Dendritic cell treated with granulocyte-macrophage colony-stimulating factor and Interleukin-4, amounts not matched to agents 40 ng/mL and 50 ng/mL, for 4 days (primary cell): Measurements from ENCODE around the gene TRAPPC3L.
A peak's percentile ranks its signal among the peaks of the same experiment; 100 is the strongest.
"Not testable (repeated sequence)": the region's sequence is repeated elsewhere in the genome, so short reads cannot be mapped to it uniquely, and the experiment has no call there.

ENCODE experiments used
- H3K27ac Mint-ChIP-seq: one replicate; pipeline ENCODE4 v1.8.0; 2022; ENCODE audit warnings: mild to moderate bottlenecking, mixed read lengths
- H3K27me3 Mint-ChIP-seq: one replicate; pipeline ENCODE4 v1.8.0; 2022; ENCODE audit warnings: mild to moderate bottlenecking, mixed read lengths
- H3K36me3 Mint-ChIP-seq: one replicate; pipeline ENCODE4 v1.8.0; 2022; ENCODE audit warnings: low read depth, mixed read lengths
- H3K4me1 Mint-ChIP-seq: one replicate; pipeline ENCODE4 v1.8.0; 2022; ENCODE audit warnings: low read depth, mixed read lengths
- H3K4me3 Mint-ChIP-seq: one replicate; pipeline ENCODE4 v1.8.0; 2022; ENCODE audit warnings: mild to moderate bottlenecking, moderate library complexity, mixed read lengths
- H3K9me3 Mint-ChIP-seq: one replicate; pipeline ENCODE4 v1.8.0; 2022; ENCODE audit warnings: mixed read lengths
- intact Hi-C: fragments of 100-400 bp; cut with micrococcal nuclease; formaldehyde crosslinking; loops from one replicate; pipeline ENCODE4 v1.15.0; 2022

The TRAPPC3L gene

DNA sequence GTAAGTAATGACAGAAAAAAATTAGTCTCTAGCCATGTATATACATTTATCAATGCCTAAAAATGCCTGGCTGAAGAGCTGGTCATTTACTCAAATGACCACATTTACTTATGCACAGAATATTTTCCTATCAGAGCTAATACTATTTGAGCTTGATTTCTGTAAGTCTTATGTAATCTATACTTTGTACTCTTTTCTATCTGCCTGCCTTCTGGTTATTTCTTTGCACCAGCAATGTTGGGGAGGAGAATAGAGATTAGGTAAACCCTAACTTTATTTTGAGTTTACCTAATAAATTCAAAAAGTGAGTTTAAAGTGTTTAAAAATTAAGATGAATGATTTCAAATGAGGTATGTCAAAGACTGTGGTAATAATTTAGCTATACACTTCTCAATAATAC is 30.3 kb downstream of the TRAPPC3L start:
- Mint-ChIP-seq H3K4me1 (peaks cover 6% of the 10 kb centered on the region), H3K9me3 (no peaks in the 10 kb centered on the region), H3K36me3 (no peaks in the 10 kb centered on the region), H3K27ac (no peak overlapping the region), H3K4me3 (no peak overlapping the region), H3K27me3 (peaks cover 4% of the 10 kb centered on the region)
- intact Hi-C loops = no loop called here

DNA sequence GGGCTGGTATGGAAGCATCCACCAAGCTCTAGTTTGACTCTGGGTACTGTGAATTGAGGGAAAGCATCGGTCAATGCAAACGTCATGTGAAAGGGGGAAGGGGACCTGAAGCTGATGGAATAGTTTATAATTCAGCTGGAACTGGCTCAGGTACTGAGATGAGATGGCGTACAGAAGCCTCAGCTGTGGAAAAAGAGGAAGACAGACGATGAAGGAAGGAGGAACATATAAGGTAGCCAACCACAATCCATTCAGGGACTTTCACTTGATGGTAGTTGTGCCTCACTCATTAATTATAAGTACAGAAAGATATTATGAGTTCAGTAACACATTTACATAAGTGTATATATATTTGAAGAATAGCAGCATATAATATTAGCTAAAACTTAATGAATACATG is 31.4 kb downstream of the TRAPPC3L start:
- Mint-ChIP-seq H3K4me3 (no peak overlapping the region), H3K9me3 (peaks cover 6% of the 10 kb centered on the region), H3K36me3 (no peaks in the 10 kb centered on the region), H3K27ac (no peak overlapping the region), H3K27me3 (peaks cover 4% of the 10 kb centered on the region), H3K4me1 (peaks cover 6% of the 10 kb centered on the region)
- intact Hi-C loops = no loop called here

DNA sequence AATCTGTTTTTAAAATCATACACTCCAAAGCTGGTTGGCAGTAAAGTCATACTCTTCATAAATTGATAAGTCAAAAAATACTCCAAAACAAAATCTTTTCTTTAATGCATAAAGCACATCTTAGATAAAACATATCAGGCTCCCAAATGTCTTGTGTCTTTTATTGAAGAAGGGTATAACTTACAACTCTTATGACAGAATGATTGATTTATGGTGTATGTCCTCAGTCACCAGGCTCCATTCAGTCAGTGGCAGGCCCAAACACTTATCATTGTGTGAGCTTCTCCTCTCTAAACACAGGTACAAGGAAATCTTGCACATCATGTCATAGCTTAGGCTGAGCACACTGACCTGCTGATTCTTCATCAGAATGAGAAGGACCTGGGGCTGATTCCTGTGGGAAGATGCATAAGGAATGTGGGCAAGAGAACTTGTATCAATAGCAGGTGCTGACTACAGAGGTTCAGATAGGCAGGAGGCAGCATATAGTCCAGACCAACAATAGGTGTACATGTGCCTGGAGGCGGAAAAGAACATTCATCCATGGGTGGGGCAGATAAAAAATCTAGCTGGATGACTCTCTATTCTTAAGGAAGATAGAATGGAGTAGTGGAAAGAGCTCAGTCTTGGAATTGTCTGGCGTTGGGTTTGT is 32.1 kb downstream of the TRAPPC3L start:
- Mint-ChIP-seq H3K27me3 (peaks cover 4% of the 10 kb centered on the region), H3K4me3 (no peak overlapping the region), H3K27ac (no peak overlapping the region), H3K36me3 (no peaks in the 10 kb centered on the region), H3K9me3 (peaks cover 14% of the 10 kb centered on the region), H3K4me1 (peaks cover 6% of the 10 kb centered on the region)
- intact Hi-C loops = no loop called here

DNA sequence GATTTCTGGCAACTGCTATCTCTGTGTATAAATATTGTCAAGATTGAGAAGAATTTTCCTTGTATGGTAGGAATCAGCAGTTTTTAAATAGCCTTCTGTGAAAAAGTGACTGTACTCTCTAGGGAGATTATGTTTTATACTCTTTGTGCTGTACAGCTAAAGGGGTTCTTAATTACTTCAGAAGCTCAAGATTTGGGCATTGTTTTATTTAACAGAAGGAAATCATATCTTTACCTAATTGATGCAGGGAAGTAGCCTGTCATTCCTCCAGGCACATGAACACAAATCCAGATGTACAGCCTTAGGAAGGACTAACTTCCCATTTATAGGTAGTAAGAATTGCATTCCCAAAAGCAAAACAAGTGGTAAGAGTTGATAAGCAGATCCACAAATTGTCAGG is 32.8 kb downstream of the TRAPPC3L start:
- H3K4me3 Mint-ChIP-seq = no peak overlapping the region
- intact Hi-C loops = no loop called here
- H3K4me1 Mint-ChIP-seq = peaks cover 6% of the 10 kb centered on the region
- peaks cover 3% of the 10 kb centered on the region for H3K27me3 Mint-ChIP-seq
- H3K9me3 Mint-ChIP-seq = peaks cover 15% of the 10 kb centered on the region
- no peak overlapping the region for H3K27ac Mint-ChIP-seq
- no peaks in the 10 kb centered on the region for H3K36me3 Mint-ChIP-seq

DNA sequence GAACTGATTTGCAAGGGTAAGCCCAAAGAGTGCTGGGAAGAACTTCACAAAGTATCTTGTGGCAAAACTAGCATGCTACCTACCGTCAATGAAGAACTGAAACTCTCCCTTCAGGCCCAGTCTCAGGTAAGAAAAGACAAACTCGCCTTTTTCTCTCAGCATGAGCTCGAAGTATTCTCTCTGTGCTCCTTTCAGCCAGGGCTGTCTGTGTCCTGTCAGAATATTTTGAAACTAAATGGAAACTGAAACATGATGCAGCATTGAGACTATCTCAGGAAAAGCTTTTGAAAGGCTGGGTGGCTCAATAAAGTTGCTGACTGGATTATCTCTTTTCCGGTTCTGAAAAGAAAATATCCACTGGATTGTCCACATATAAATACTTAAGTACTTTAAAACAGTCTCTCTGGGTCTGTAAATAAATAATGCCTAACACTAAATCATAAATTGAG is 33.3 kb downstream of the TRAPPC3L start:
- no peak overlapping the region for H3K4me3 Mint-ChIP-seq
- intact Hi-C loops = no loop called here
- no peaks in the 10 kb centered on the region for H3K36me3 Mint-ChIP-seq
- H3K9me3 Mint-ChIP-seq = peaks cover 15% of the 10 kb centered on the region
- H3K27ac Mint-ChIP-seq = no peak overlapping the region
- peaks cover 3% of the 10 kb centered on the region for H3K27me3 Mint-ChIP-seq
- peaks cover 6% of the 10 kb centered on the region for H3K4me1 Mint-ChIP-seq

DNA sequence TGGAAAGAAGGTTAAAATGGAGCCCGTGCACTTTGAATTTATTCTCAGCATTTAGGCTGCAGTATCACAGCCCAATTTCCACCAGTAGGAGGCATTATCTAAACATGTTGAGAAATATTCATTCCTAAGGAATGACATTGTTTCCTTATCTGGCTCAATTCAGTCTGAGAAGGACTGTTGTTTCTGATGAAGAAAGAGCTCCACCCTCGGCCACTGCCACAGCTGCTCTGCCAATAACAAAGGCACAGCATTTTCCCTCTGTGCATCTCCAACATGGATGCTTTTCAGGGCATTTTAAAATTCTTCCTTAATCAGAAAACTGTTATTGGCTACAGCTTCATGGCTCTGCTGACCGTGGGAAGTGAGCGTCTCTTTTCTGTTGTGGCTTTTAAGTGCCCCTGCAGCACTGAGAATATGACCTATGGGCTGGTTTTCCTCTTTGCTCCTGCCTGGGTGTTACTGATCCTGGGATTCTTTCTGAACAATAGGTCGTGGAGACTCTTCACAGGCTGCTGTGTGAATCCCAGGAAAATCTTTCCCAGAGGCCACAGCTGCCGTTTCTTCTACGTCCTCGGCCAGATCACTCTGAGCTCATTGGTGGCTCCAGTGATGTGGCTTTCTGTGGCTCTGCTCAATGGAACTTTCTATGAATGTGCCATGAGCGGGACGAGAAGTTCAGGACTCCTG is 33.9 kb downstream of the TRAPPC3L start, which contains the start of gene CALHM5:
TSS of gene CALHM5 (plus strand) at position 216 of the 687 bp plus-strand sequence. CDS start at position 274, 58 bp downstream.
- no peaks in the 10 kb centered on the region for H3K36me3 Mint-ChIP-seq
- peaks cover 3% of the 10 kb centered on the region for H3K27me3 Mint-ChIP-seq
- H3K9me3 Mint-ChIP-seq = peaks cover 15% of the 10 kb centered on the region
- H3K4me1 Mint-ChIP-seq = peaks cover 6% of the 10 kb centered on the region
- no peak within 1 kb of the TSS for H3K27ac Mint-ChIP-seq
- H3K4me3 Mint-ChIP-seq = no peak within 1 kb of the TSS
- intact Hi-C loops = no loop called here

DNA sequence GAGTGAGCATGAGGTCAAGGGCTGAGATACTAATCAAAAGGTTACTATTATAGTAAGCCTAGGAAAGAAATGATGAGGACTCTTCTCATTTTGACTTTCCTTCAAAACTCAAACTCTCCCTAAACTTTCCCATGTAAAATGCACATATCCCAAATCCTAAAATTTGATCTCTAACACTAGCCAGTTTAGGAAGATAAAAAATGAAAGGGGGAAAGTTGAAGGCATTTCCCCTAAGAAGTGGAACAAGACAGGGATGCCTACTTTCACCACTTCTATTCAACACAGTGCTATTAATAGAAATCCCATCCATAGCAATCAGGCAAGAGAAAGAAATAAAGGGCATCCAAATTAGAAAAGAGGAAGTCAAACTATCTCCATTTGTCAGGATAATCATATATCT is 37.0 kb downstream of the TRAPPC3L start:
- H3K4me1 Mint-ChIP-seq = peaks cover 6% of the 10 kb centered on the region
- H3K36me3 Mint-ChIP-seq = no peaks in the 10 kb centered on the region
- H3K27ac Mint-ChIP-seq = no peak overlapping the region
- H3K4me3 Mint-ChIP-seq = no peak overlapping the region
- H3K27me3 Mint-ChIP-seq = peaks cover 6% of the 10 kb centered on the region
- H3K9me3 Mint-ChIP-seq = peaks cover 15% of the 10 kb centered on the region
- intact Hi-C loops = no loop called here

DNA sequence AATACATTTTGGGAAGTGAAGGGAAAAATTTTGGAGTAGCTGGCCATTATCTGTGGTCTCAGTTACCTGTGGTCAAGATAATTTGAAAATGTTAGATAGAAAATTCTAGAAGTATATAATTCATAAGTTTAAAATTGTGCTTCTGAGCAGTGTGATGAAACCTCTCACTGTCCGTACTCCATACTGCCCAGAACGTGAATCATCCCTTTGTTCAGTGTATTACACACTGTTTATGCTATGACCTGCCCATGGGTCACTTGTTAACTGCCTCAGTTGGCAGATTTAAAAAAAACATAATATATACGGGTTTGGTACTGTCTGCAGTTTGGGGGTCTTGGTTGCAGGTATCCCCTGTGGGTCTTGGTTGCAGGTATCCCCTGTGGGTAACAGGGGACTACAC is 38.2 kb downstream of the TRAPPC3L start:
- Mint-ChIP-seq H3K9me3 (peaks cover 20% of the 10 kb centered on the region), H3K27ac (no peak overlapping the region), H3K4me3 (no peak overlapping the region), H3K36me3 (peaks cover 4% of the 10 kb centered on the region), H3K4me1 (peaks cover 6% of the 10 kb centered on the region), H3K27me3 (peaks cover 3% of the 10 kb centered on the region)
- intact Hi-C loops = no loop called here

DNA sequence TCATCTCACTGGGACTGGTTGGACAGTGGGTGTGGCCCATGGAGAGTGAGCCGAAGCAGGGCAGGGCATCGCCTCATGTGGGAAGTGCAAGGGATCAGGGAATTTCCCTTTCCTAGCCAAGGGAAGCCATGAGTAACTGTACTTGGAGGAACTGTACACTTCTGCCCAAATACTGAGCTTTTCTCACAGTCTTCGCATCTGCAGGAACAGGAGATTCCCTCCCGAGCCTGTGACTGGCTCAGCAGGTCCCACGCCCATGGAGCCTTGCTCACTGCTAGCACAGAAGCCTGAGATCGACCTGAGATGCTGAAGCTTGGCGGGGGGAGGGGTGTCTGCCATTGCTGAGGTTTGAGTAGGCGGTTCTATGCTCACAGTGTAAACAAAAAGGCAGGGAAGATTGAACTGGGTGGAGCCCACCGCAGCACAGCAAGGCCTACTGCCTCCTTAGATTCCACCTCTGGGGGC is 44.5 kb downstream of the TRAPPC3L start:
- intact Hi-C loops = no loop called here
- Mint-ChIP-seq H3K36me3 (peaks cover 8% of the 10 kb centered on the region), H3K4me1 (peaks cover 22% of the 10 kb centered on the region), H3K27ac (peak overlapping the region; percentile 63), H3K9me3 (peaks cover 12% of the 10 kb centered on the region), H3K27me3 (peaks cover 3% of the 10 kb centered on the region), H3K4me3 (peak overlapping the region; percentile 44)

DNA sequence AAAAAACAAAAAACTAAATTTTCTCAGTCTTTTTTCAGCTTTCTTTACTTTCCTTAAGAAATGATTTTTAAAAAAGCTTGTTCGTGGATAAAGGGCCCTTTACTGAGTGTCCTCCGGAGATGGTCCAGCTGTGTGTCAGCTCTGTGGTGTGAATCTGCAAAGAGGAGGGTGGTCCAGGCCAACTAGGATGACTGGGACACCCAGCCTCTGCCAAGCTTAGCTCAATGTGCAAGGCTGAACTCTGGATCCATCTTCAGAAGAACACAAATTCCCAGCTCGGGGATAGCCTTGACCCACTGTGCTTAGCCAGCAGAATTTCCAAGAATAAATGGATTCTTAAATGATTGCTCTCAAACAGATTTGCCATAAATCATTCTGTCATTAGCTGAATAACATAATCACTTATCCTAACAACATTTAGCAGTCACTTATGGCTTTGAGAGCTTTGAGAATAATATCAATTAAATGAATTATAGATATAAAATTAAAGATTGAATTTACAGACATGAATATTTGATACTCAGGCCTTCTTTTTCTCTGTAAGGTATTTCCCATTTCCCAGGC is 48.3 kb downstream of the TRAPPC3L start:
- peaks cover 16% of the 10 kb centered on the region for H3K4me1 Mint-ChIP-seq
- H3K27me3 Mint-ChIP-seq = no peaks in the 10 kb centered on the region
- intact Hi-C loops = no loop called here
- peaks cover 2% of the 10 kb centered on the region for H3K36me3 Mint-ChIP-seq
- H3K27ac Mint-ChIP-seq = no peak overlapping the region
- no peak overlapping the region for H3K4me3 Mint-ChIP-seq
- H3K9me3 Mint-ChIP-seq = peaks cover 11% of the 10 kb centered on the region

DNA sequence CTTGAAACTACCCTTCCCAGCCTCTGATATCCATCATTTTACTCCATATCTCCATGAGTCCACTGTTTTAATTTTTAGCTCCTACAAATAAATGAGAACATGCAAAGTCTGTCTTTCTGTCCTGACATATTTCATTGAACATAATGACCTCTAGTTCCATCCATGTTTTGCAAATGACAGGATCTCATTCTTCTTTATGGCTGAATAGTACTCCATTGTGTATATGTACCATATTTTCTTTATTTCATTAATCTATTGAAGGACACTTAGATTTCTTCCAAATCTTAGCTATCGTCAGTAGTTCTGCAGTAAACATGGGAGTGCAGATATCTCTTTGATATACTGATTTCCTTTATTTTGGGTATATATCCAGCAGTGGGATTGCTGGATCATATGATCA is 50.3 kb downstream of the TRAPPC3L start:
- peaks cover 13% of the 10 kb centered on the region for H3K9me3 Mint-ChIP-seq
- H3K27ac Mint-ChIP-seq, H3K4me3 Mint-ChIP-seq, intact Hi-C loops, H3K4me1 Mint-ChIP-seq, H3K36me3 Mint-ChIP-seq, H3K27me3 Mint-ChIP-seq: not testable (repeated sequence)

DNA sequence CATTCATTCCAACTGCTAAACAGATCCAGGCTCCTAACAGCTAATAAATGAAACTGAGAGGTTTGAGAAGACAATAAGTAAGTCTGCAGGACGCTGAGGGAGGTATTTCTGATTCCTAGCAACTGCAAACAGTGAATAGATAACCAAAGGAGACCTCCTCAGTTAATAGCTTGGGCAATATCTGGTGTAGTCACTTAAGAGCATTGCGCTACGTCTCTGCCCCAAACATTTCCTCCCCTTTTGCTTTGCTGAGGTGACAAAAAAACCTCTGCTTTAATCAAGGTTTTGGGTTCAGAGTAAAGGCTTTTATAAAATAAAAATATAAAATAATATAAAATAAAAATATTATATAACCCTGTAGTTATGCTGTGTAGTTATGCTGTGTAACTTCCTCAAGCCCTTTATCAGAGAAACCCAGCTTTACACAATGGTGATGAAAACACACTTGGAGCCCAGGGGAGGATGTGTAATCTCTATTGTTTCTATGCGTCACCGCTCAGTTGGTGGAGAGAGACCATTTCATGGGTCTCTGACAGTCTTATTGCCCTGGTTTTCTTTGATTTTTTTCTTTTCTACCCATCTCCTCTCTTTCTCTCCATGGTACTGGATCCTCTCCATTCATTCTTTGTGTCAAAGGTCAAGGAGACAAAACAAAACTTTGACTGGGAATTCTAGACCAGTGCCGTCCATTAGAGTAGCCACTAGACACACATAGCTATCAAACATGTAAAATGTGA is 53.0 kb downstream of the TRAPPC3L start:
- intact Hi-C loops = no loop called here
- H3K4me1 Mint-ChIP-seq = no peaks in the 10 kb centered on the region
- H3K4me3 Mint-ChIP-seq = no peak overlapping the region
- H3K36me3 Mint-ChIP-seq = no peaks in the 10 kb centered on the region
- no peaks in the 10 kb centered on the region for H3K27me3 Mint-ChIP-seq
- no peak overlapping the region for H3K27ac Mint-ChIP-seq
- H3K9me3 Mint-ChIP-seq = peaks cover 15% of the 10 kb centered on the region

DNA sequence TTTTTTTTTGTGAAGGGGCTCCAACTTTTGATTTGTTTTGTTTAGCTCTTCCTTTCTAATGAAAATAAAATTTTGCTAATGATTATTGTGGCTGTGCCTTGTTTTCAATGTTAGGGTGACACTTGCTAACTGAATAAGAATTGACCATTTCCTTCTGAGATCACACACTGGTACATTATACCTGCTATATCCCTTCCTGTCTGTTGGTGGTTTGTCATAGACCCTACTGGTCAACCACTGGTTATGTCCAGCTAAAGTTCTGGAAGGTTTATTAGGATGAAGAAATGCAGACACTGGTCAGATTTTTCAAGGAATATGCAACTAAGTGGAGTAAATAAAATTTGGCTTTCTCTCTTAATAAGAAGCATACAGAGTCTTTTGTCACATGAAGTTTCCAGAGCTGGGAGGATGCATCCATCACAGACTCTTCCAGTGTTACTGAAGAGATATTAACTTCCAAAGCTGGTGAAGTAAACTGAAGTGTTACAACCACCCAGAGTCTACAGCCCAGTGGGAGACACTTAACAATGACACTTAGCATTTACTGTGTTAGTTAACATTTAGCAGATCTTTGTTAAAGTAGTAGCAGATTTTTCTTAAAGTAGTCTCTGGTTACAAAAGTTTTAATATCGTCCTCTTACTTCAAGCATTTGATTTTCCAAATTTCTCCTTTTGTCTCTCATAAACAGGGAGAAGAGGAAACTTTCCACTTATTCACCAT is 53.7 kb downstream of the TRAPPC3L start:
- intact Hi-C loops = no loop called here
- H3K9me3 Mint-ChIP-seq = peaks cover 15% of the 10 kb centered on the region
- peaks cover 3% of the 10 kb centered on the region for H3K4me1 Mint-ChIP-seq
- no peaks in the 10 kb centered on the region for H3K27me3 Mint-ChIP-seq
- H3K27ac Mint-ChIP-seq = no peak overlapping the region
- H3K36me3 Mint-ChIP-seq = no peaks in the 10 kb centered on the region
- no peak overlapping the region for H3K4me3 Mint-ChIP-seq
